GM12873 (cell line): ENCODE measurements around the gene IFI27.

ENCODE experiments used
- TF ChIP-seq, protein P1 (sequence below): IDR thresholded peaks from 2 replicates; pipeline ENCODE4 v1.5.1; 2012; ENCODE audit warnings: low read depth, mild to moderate bottlenecking, moderate library complexity, low read length, control low read depth; ENCODE audit not compliant: insufficient read depth; ENCODE audit errors: missing control alignments

IFI27 gene

DNA sequence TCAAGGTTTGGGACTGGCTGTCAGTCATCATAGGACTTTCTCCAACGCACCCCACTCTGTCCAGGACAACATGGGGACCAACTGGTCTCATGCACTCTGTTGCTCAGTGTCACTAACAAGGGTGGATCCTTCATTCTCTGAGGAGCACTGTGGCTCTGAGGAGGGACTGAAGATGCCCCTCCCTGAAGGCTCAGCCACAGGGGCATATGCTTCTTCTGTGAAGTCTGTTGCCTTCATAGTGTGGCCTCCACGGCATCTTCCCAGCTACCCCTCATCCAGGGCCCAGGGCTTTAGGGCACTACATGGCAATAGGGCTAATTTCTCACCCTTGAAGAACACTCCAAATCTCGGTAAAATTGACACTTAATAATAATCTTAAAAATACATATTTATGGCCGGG is 33.2 kb downstream of the IFI27 start:
- TF ChIP-seq, protein P1, sequence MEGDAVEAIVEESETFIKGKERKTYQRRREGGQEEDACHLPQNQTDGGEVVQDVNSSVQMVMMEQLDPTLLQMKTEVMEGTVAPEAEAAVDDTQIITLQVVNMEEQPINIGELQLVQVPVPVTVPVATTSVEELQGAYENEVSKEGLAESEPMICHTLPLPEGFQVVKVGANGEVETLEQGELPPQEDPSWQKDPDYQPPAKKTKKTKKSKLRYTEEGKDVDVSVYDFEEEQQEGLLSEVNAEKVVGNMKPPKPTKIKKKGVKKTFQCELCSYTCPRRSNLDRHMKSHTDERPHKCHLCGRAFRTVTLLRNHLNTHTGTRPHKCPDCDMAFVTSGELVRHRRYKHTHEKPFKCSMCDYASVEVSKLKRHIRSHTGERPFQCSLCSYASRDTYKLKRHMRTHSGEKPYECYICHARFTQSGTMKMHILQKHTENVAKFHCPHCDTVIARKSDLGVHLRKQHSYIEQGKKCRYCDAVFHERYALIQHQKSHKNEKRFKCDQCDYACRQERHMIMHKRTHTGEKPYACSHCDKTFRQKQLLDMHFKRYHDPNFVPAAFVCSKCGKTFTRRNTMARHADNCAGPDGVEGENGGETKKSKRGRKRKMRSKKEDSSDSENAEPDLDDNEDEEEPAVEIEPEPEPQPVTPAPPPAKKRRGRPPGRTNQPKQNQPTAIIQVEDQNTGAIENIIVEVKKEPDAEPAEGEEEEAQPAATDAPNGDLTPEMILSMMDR, result no peak

DNA sequence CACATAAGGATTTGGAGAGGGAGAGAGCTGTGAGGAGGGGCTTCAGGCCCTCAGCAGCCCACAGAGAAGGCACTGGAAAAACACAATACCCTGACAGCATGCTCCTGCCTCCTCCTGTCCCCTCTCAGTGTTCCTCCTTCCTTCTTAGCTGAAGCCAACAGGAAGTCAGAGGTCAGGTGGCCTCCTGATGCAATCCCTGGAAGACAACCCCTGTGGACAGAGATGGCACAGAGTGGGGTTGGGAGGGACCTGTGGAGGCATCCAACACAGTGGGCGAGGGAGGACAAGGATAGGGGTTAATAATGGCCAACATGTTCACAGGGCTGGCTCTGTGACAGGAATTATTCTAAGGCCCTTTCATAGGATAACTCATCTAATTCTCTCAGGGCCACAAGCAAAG is 34.2 kb downstream of the IFI27 start:
- TF ChIP-seq, protein P1, result no peak

DNA sequence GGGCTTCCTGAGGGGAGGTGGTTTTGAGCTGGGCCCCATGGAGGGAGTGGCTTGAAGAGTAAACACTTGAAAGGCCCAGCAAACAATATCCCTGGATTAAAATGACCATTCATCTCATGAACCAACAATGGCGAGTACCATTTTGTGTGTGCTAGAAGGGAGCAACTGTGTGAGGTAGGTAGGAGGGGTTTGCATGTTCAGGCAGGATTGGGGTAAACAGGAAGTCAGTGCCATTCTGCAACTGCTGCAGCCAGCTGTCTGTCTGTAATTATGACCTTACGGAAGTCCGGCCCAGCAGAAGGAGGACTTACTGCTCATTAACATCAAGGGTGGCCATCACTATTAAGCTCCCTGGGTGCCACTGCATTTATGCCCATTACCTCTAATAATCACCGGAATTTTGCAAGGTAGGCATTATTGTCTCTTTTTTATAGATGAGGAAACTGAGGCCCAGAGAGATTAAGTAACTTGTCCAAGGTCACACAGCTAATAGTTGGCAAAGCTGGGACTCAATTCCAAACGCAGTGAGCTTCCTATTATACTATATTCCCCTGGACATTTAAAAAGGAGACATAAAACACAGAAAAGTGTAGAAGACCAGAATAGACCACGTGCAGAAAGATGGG is 35.5 kb downstream of the IFI27 start:
- TF ChIP-seq, protein P1, result no peak

DNA sequence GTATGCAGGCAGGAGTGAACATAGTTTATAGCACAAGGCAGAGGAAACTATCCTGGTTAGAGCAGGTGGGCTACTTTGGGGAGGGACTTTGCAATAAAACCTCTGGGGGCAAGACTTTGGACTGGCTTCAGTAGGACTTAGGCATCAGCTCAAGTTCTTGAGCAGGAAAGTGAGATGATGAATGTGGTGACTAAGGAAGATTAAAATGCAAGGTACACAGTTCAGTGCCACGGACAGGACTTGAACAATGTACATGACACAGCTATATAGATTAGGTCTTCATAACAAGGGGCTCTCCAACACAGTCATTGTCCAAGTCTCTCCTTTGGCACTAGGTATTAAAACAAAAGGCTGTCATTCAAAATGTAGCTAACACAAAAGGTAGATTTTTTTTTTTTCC is 42.1 kb downstream of the IFI27 start:
- TF ChIP-seq, protein P1, result no peak

DNA sequence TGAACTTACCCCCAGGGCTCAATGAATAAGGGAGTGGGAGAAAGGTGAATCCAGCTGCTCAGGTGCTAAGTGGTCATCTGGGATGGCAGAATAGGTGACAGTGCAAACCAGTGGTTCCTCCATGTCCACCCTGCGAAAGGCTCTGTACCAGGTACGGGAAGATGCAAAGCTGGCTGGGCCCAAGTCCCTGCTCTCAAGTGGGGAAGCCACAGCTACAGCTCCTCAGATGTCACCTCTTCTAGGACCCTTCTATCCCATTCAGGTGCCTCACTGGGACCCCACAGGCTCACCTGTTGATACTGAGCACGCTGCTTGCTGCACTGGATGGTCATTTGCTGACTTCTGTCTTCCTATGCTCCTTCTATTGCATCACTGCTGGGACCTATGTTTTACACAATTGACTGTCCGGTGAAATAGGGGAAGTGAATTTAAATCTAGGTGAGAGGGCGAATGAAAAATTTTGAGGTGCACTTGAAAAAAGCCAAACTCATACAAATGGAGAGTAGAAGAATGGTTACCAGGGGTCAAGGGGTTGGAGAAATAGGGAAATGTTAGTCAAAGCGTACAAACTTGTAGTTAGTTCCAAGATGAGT is 43.3 kb downstream of the IFI27 start:
- TF ChIP-seq, protein P1, result no peak

DNA sequence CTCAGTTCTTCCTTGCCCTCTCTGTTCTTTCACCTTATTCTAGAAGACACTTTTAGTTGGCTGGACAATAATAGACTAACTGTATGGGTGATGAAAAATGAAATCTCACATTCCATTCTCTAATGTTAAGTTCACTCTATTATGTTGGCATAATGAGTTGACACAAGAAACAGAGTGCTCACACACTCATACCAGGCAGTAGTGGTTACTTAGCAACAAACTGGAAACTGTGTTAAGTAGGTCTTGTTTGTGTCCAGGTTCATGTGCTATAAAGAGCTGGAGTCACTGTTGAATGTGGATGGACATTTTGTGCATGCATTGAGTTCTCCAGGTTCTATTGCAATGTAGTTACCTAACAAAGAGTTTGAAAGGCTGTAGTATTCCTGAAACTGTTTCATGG is 46.7 kb downstream of the IFI27 start:
- TF ChIP-seq, protein P1, result no peak

DNA sequence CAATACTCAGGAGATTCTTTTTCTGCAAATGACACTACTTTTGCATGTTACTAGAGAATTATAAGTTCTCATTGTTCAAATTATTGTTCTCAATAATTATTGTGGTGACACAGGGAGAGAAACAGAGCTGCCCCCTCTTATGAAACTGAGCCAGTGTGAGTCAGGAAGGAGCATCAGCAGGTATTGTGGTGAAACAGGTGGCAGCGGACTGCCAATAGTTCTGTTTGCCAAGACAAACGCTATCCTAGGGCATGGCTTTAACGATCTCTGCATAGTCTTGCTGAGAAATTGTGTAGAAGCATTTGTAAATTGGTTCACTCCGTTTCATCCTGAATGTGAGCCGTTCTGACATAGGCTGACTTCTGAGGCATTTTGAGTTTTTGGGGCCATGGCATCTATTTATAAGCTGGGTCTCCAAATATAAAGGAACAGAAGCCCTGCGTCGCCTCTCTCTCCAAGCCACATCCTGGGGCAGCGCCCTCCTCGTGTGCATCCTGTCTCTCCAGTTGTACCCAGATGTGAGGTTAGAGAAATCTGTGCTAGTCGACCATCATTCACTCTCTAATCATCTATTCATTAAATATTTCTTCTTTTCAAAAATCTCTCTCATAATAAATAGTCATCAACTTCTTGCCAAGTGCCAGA is 47.8 kb downstream of the IFI27 start:
- TF ChIP-seq, protein P1, result no peak
